ENCODE data around the gene DIP2C. TPM values are rescaled to one million over a fixed set of nuclear protein-coding genes. Genes with fewer than 3 reads are reported as not detected.

The DIP2C gene
- total and polyA plus RNA-seq, 8 donors = 2.4 to 40.1 (median 21.0) TPM

DNA sequence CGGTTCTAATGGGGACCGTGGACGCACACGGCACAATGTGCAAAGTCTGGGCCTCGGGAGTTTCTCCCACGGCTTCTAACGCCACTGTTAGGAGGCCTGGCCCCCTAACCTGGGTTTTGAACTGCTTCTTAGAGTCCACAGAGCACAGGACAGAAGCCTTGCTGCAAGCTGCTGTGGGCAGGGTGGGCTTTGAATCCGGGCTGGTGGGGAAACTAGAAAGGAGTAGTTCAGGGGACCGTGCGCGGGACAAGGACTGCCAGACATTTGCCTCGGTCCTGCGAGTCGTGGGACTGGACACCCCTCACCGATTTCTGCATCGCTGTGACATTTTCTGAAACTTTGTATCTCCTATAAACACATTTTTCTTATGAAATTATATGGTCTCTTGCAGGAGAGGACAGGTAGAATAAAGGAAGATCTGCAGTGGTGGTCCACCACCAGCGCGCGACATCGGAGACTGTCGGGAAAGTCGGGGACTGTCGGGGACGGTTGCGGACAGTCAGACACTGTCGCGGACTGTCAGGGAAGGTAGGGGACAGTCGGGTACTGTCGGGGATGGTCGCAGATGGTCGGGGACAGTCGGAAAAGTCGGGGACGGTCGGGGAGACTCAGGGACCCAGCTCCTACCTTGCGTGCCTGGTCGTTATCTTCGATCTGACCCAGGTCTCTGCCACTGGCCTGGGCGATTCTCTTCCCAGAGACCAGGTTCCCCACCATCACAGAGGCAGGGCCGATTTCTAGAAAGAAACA, 332.1 kb downstream of the DIP2C start:
- Histone ChIP-seq H3K36me3 (peaks cover 22 to 94% (median 88%) of the 10 kb centered on the region in 4 donors), H3K9me3 (no peaks in the 10 kb centered on the region), H3K4me1 (peaks cover 0 to 24% (median 14%) of the 10 kb centered on the region in 4 donors), H3K27me3 (no peaks in the 10 kb centered on the region), H3K4me3 (no peak overlapping the region), H3K27ac (no peak overlapping the region)
- intact Hi-C loops (cut with DNase I; ENCODE audit: low total_unique reads) = no loop called here
- 93 to 97% (median 97%) methylated on average over 37 to 40 of the region's 40 CpGs for WGBS, 5 donors
- TF ChIP-seq POLR2A (IDR thresholded peaks at IDR 0.05) (no peak), POLR2AphosphoS5 (IDR thresholded peaks at IDR 0.05) (no peak), EP300 (IDR thresholded peaks at IDR 0.05) (no peak)
- TF ChIP-seq, protein P1, sequence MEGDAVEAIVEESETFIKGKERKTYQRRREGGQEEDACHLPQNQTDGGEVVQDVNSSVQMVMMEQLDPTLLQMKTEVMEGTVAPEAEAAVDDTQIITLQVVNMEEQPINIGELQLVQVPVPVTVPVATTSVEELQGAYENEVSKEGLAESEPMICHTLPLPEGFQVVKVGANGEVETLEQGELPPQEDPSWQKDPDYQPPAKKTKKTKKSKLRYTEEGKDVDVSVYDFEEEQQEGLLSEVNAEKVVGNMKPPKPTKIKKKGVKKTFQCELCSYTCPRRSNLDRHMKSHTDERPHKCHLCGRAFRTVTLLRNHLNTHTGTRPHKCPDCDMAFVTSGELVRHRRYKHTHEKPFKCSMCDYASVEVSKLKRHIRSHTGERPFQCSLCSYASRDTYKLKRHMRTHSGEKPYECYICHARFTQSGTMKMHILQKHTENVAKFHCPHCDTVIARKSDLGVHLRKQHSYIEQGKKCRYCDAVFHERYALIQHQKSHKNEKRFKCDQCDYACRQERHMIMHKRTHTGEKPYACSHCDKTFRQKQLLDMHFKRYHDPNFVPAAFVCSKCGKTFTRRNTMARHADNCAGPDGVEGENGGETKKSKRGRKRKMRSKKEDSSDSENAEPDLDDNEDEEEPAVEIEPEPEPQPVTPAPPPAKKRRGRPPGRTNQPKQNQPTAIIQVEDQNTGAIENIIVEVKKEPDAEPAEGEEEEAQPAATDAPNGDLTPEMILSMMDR (IDR thresholded peaks at IDR 0.05) = no peak
- DNase-seq = no peak

DNA sequence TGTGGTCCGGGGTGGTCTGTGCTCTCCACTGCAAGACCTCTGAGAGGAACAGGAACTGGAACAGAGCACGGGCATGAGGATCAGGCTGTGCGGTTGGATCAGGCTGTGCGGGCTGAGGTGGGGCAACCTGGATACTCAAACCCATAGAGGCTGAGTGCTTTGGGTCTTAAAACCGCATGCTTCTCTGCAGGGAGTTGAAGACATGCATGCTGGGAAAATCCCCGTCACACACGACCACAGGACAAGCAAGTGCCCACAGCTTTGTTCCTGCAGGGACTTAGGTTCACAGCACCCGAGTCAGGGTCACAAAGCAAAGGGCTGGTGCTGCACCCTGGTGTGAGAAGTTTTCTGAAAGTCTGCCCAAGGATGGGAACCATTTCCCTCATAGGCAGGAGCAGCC, 333.0 kb downstream of the DIP2C start:
- Histone ChIP-seq H3K27ac (no peak overlapping the region), H3K4me1 (peaks cover 0 to 16% (median 9%) of the 10 kb centered on the region in 4 donors), H3K4me3 (no peak overlapping the region), H3K9me3 (no peaks in the 10 kb centered on the region), H3K36me3 (peaks cover 21 to 94% (median 88%) of the 10 kb centered on the region in 4 donors), H3K27me3 (no peaks in the 10 kb centered on the region)
- TF ChIP-seq POLR2A (IDR thresholded peaks at IDR 0.05) = no peak
- TF ChIP-seq, protein P1 (IDR thresholded peaks at IDR 0.05) = no peak
- no peak for TF ChIP-seq POLR2AphosphoS5 (IDR thresholded peaks at IDR 0.05)
- no peak for TF ChIP-seq EP300 (IDR thresholded peaks at IDR 0.05)
- no peak for DNase-seq
- WGBS, 5 donors = 67 to 91% (median 86%) methylated on average over 7 to 8 of the region's 8 CpGs
- intact Hi-C loops (cut with DNase I; ENCODE audit: low total_unique reads) = no loop called here

DNA sequence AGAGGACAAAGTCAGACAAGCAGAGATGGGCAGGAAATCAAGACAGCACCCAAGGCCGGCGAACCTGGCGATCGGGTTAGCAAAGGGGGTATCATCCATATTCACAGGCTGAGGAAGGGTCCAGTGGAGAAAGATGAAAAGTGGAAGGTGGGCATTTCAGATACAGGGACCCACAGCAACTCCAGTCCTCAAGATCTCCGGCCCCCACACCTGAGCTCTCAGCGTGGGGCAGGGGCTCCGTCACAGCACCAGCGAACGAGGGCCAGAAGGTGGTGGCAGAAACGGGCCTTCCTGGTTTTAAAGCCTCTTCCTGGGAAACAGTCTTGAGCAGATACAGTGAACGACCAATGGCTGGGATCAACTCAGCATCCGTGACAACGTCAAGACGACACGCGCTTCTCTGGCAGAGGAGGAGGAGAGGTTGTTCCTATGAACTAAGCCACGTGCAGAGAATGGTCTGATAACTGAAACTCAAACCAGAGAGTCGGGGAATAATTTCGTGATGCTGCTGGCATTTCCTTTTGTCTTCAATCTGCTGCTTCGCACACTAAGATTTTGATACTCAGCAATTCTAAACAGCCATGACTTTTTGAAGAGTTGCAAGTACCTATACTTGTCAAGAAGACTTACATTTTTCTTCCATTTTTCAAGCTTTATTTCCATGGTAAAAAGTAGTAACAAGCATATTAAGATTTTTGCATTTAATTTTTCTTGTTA, 334.4 kb downstream of the DIP2C start:
- H3K36me3 ChIP-seq = peaks cover 21 to 92% (median 88%) of the 10 kb centered on the region in 4 donors
- TF ChIP-seq, protein P1 (IDR thresholded peaks at IDR 0.05) = no peak
- TF ChIP-seq EP300 (IDR thresholded peaks at IDR 0.05) (no peak), POLR2AphosphoS5 (IDR thresholded peaks at IDR 0.05) (no peak), POLR2A (IDR thresholded peaks at IDR 0.05) (no peak)
- peaks cover 0 to 2% (median 0%) of the 10 kb centered on the region in 4 donors for H3K4me1 ChIP-seq
- 91 to 94% (median 93%) methylated on average over 20 of the region's 20 CpGs for WGBS, 5 donors
- no peak overlapping the region for H3K4me3 ChIP-seq
- intact Hi-C loops (cut with DNase I; ENCODE audit: low total_unique reads) = no loop called here
- no peak for DNase-seq
- no peak overlapping the region for H3K27ac ChIP-seq
- no peaks in the 10 kb centered on the region for H3K27me3 ChIP-seq
- H3K9me3 ChIP-seq = no peaks in the 10 kb centered on the region

DNA sequence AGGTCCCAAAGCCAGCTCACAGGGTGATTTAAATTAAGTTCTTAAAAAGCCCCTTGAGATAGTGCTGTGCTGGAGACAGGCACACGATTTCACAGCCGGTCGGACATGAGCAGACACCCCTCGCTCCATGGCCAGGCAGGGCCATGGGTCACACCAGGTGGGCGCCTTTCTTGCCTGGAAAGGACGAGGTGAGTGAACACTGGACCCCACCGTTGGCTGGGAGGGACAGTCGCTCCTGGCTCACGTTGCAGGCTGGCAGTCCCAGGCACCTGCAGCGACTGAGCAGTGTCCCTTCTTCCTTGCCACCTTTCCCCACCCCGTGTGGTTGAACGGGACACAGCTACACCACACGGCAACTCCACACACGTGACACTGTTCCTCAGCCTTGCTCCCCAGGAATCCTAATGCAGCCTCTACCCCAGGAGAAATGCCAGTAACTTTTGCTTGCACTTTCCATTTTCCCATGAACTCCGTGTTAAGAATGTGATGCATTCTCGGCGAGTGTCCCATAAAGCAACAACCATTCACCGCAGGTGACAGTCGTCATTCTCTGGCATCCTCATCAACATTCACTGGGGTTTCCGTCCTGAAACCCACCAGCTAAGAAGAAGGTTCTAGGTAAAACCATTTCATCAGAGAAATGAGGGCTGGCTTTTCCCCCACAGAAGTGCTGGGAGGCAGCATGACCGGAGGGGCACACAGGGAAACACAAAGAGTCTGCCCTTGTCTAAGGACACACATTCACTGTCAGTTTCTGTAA, 336.8 kb downstream of the DIP2C start:
- Histone ChIP-seq H3K9me3 (no peaks in the 10 kb centered on the region), H3K4me3 (no peak overlapping the region), H3K27me3 (no peaks in the 10 kb centered on the region), H3K36me3 (peaks cover 25 to 98% (median 93%) of the 10 kb centered on the region in 4 donors), H3K27ac (no peak overlapping the region), H3K4me1 (no peaks in the 10 kb centered on the region)
- intact Hi-C loops (cut with DNase I; ENCODE audit: low total_unique reads) = no loop called here
- no peak for TF ChIP-seq POLR2AphosphoS5 (IDR thresholded peaks at IDR 0.05)
- 88 to 92% (median 90%) methylated on average over 21 of the region's 21 CpGs for WGBS, 5 donors
- no peak for DNase-seq

Measured in stomach (tissue), 9 donors.